Stimulated activated CD8-positive, alpha-beta memory T cell treated with anti-CD3 and anti-CD28 coated beads, Interleukin-12 subunit alpha, Interleukin-12 subunit beta, amount 100 ng/mL, for 4 hours (primary cell): ENCODE results near the gene OTULIN.

ENCODE experiments used
- DNase-seq: peaks from one replicate; pipeline ENCODE4 v3.0.0-alpha.2; 2020; ENCODE audit warnings: low read depth

OTULIN gene

DNA sequence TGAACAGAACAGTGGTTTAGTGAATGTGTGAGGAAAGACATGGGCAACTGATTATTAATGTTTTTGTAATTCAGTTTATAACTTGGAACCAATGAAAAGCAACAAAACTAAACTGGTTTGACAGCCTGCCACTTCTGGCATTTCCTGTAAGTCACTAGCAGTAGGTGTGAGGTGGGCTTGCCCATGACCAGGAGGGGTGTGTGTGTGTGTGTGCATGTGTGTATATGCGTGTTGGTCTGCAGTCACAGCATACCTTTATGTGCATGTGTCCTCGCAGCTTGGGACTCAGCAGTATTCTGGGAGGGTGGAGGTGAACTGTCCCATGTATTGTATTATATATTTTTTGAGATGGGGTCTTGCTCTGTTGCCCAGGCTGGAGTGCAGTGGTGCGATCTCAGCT lies 32.3 kb downstream of the OTULIN start:
- DNase-seq, result no peak

- DNase-seq, result no peak
Observed at GRCh38 chr5:14698495-14698894, 34.0 kb downstream of the OTULIN start.

GRCh38 chr5:14699159-14699558 lies 34.6 kb downstream of the OTULIN start:
- no peak for DNase-seq

DNA sequence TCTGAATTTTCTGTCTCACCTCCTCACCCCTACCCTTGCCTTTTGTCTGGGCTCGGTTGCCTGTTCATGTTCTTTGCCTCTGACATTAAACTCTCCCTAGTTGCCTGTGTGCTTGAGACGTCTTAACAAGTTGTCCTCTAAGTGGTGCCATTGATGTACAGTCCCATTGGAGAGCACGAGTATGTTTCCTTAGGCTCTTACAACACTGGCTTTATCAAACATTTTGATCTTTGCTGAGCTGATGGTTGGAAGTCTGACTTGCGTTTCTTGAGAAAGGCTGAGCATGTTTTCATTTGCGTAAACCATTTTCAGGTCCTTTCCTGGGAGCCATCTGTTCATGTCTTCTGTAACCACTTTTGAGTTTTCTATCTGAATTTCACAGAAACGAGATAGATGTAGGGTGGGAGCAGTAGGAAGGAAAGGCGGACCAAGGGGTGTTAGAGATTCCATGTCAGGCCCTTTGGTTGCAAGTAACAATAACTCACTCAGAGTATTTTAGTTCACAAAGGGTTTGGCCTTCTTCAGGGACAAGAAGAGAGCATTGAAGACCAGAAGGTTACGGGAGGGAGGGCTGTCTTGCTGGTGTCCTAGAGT lies 35.4 kb downstream of the OTULIN start:
- DNase-seq, result no peak

- DNase-seq, result no peak
Observed at GRCh38 chr5:14700478-14701436, 36.2 kb downstream of the OTULIN start.

GRCh38 chr5:14701556-14701955 lies 37.0 kb downstream of the OTULIN start:
- no peak for DNase-seq

GRCh38 chr5:14702238-14702839 lies 37.8 kb downstream of the OTULIN start:
- no peak for DNase-seq

- no peak for DNase-seq
Observed at GRCh38 chr5:14705556-14705955, 41.0 kb downstream of the OTULIN start.

DNA sequence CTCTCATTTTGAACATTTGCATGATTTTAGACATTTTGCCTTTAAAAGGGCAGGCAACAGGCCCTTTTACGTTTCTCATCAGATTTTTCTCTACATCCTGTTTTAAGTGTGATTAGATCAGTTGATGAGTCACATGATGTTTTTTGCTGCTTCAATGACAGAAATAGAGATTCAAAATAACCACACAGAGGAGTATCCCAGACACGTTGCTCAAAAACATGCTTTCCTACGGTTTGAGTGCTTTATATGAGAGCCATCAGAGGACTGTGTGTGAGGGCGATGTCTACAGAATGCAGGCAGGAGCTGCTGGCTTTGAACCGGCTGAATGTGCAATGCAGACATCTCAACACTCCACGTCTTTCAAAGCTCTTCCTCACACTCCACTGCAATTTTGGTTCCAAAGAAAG lies 42.1 kb downstream of the OTULIN start:
- DNase-seq, result no peak

GRCh38 chr5:14707811-14708390 lies 43.4 kb downstream of the OTULIN start:
- no peak for DNase-seq

- no peak for DNase-seq
Observed at GRCh38 chr5:14708551-14708950, 44.0 kb downstream of the OTULIN start.

- DNase-seq, result no peak
Observed at GRCh38 chr5:14710313-14710994, 45.9 kb downstream of the OTULIN start.

DNA sequence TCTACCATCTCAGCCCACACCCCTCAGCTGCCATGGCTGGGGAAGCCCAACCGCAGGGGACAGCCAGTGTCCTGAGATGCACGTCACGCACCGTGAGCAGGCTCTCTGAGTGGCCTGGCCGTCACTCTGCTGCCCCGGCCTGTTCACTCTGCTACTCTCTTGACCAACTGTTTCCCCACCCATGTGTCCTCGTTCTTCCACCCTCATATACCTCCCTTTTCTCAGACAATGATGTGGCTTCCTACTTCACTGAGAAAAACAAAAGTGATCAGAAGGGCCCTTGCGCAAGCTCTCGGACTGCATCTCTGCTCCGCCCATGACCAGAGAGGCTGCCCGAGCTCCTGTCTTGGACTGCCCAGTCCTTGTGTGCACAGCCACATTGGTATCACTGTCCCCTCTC lies 47.6 kb downstream of the OTULIN start:
- DNase-seq, result no peak

GRCh38 chr5:14712666-14713065 lies 48.1 kb downstream of the OTULIN start:
- no peak for DNase-seq

DNA sequence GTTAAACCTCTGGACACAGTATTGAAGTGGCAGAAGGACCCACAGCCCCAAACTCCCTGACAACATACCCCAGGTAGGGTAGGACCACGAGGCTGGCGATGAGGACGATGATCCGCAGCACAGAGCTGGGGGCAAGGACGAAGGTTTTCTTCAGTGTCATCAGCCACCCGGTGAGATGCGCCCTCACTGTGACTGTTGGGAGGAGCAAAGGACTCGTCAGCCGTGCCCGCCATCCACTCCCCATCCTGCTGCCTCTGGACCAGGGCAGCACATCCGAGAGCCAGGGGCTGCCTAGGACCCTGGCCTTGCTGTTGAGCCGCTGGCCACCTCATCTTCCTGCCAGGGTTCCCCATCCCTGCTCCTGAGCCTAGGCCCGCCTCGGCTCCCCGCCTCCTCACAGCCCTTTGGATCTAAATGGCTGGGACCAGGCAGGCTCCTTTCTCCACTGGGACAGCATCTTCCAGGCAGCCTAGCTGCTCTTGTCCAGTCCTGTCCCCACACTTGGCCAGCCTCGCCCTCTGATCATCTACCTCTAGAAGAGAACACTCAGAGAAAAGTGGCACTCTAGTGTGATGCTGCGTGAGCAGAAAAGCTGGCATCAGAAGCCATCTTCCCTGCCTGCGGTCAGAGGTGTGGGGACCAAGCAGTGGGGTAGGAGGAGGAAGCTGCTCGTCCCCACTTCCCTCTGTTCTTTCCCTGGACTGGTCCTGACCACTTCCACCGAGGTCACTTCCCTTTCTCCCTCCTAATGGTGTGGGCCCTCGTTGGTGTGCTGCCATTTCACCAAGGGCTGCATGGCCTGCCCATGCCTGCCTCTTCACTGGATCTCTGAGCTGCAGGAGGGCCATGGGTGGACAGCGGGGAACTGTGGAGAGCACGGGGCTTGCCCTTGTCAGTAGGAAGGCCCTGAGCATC lies 49.2 kb downstream of the OTULIN start:
- no peak for DNase-seq

- DNase-seq, result no peak
Observed at GRCh38 chr5:14714706-14715105, 50.2 kb downstream of the OTULIN start.

DNA sequence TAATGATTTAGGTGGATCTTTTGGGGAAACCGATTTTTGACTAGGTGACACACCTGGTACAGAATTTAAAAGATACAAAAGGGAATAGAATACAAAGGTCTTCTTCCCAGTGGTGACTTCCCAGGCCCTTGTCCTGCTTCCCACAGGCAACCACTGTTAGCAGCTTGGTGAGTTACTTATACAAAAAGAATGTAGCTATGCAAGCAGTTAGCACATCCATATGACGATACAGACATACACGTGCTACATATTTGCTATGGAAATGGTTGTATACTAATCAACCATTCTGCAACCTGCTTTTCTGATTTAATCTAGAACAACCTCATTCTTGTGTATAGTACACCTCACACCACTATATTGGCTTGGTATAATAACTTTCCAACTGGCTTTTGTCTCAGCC lies 51.0 kb downstream of the OTULIN start:
- no peak for DNase-seq

- DNase-seq, result no peak
Observed at GRCh38 chr5:14716755-14717752, 52.5 kb downstream of the OTULIN start.

DNA sequence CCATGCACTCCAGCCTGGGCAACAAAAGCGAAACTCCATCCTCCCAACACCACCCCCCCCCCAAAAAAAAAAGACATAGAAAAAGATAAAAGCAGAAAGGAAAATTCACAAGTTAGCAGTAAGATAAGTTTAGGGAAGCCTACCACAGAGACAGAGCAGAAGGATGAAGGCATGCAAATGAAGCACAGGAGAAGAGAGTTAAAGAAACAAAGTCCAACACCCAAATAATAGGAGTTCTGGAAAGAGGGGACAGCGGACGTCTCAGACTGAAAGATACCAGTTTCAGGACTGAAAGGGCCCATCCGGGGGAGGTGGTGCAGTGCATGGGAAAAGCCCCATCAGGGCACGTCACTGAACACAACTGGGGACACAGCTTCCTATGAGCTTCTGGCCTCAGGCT lies 54.3 kb downstream of the OTULIN start:
- no peak for DNase-seq
